ENCODE measurements around the gene ANXA5.

The ANXA5 gene

GRCh38 chr4:121712001-121712651, 15.3 kb upstream of the ANXA5 start:
- no peak for DNase-seq (ENCODE audit: low spot score)

GRCh38 chr4:121711263-121712000, 14.7 kb upstream of the ANXA5 start:
- no peak for DNase-seq (ENCODE audit: low spot score)

- no peak for DNase-seq (ENCODE audit: low spot score)
Measured at GRCh38 chr4:121709766-121710405, 13.1 kb upstream of the ANXA5 start.

- no peak for DNase-seq (ENCODE audit: low spot score)
Measured at GRCh38 chr4:121707344-121707743, 10.6 kb upstream of the ANXA5 start.

- no peak for DNase-seq (ENCODE audit: low spot score)
Measured at GRCh38 chr4:121706595-121707021, 9.8 kb upstream of the ANXA5 start.

- DNase-seq (ENCODE audit: low spot score), result no peak
Measured at GRCh38 chr4:121705521-121705920, 8.7 kb upstream of the ANXA5 start.

GRCh38 chr4:121702136-121702535, 5.4 kb upstream of the ANXA5 start:
- DNase-seq (ENCODE audit: low spot score), result no peak

- DNase-seq (ENCODE audit: low spot score), result no peak
Measured at GRCh38 chr4:121701263-121701662, 4.5 kb upstream of the ANXA5 start.

- DNase-seq (ENCODE audit: low spot score), result no peak
Measured at GRCh38 chr4:121698236-121698671, 1.5 kb upstream of the ANXA5 start.

- no peak for DNase-seq (ENCODE audit: low spot score)
Measured at GRCh38 chr4:121697564-121697963, 784 bp upstream of the ANXA5 start.

GRCh38 chr4:121696170-121696580, 605 bp downstream of the ANXA5 start:
- no peak for DNase-seq (ENCODE audit: low spot score)

GRCh38 chr4:121693886-121694285, 2.9 kb downstream of the ANXA5 start:
- DNase-seq (ENCODE audit: low spot score), result no peak

- DNase-seq (ENCODE audit: low spot score), result no peak
Measured at GRCh38 chr4:121693450-121693849, 3.3 kb downstream of the ANXA5 start.

GRCh38 chr4:121692261-121692660, 4.5 kb downstream of the ANXA5 start:
- DNase-seq (ENCODE audit: low spot score), result no peak

- no peak for DNase-seq (ENCODE audit: low spot score)
Measured at GRCh38 chr4:121690001-121690400, 6.8 kb downstream of the ANXA5 start.

- DNase-seq (ENCODE audit: low spot score), result no peak
Measured at GRCh38 chr4:121688701-121689100, 8.1 kb downstream of the ANXA5 start.

GRCh38 chr4:121688261-121688660, 8.5 kb downstream of the ANXA5 start:
- DNase-seq (ENCODE audit: low spot score), result no peak

- no peak for DNase-seq (ENCODE audit: low spot score)
Measured at GRCh38 chr4:121686255-121686654, 10.5 kb downstream of the ANXA5 start.

- no peak for DNase-seq (ENCODE audit: low spot score)
Measured at GRCh38 chr4:121685257-121685656, 11.5 kb downstream of the ANXA5 start.

GRCh38 chr4:121684561-121684960, 12.2 kb downstream of the ANXA5 start:
- no peak for DNase-seq (ENCODE audit: low spot score)

GRCh38 chr4:121684016-121684415, 12.8 kb downstream of the ANXA5 start:
- no peak for DNase-seq (ENCODE audit: low spot score)

GRCh38 chr4:121680571-121680970, 16.2 kb downstream of the ANXA5 start:
- no peak for DNase-seq (ENCODE audit: low spot score)

- DNase-seq (ENCODE audit: low spot score), result no peak
Measured at GRCh38 chr4:121679951-121680350, 16.8 kb downstream of the ANXA5 start.

All from hematopoietic multipotent progenitor cell treated with erythropoietin and hydrocortisone succinate and interleukin-3 and kit ligand, for 15 days (in vitro differentiated cells).